ENCODE data around the gene CC2D2B. TPM values are rescaled to one million over a fixed set of nuclear protein-coding genes. Genes with fewer than 3 reads are reported as not detected.

Gene CC2D2B
- total RNA-seq, 1 donor from 2014 or later, result 2.5 TPM

- H3K36me3 ChIP-seq, result no peaks in the 10 kb centered on the region
- peaks cover 3% of the 10 kb centered on the region for H3K9me3 ChIP-seq
- TF ChIP-seq POLR2AphosphoS5 (IDR thresholded peaks at IDR 0.05; ENCODE audit: insufficient read depth in 1 of 2, low read depth in 1 of 2), result no peak
- no peak for TF ChIP-seq POLR2A (IDR thresholded peaks at IDR 0.05)
- no peak for TF ChIP-seq CTCF (IDR thresholded peaks at IDR 0.05)
- no peak for DNase-seq (ENCODE audit: extremely low spot score in 2 of 2)
- no peaks in the 10 kb centered on the region for H3K4me1 ChIP-seq
- no peak overlapping the region for H3K4me3 ChIP-seq
- intact Hi-C loops (cut with DNase I), result no loop called here
- no peaks in the 10 kb centered on the region for H3K27me3 ChIP-seq
- no peak overlapping the region for H3K27ac ChIP-seq
These were observed 33.3 kb downstream of the CC2D2B start for GRCh38 chr10:95941115-95941514.

DNA sequence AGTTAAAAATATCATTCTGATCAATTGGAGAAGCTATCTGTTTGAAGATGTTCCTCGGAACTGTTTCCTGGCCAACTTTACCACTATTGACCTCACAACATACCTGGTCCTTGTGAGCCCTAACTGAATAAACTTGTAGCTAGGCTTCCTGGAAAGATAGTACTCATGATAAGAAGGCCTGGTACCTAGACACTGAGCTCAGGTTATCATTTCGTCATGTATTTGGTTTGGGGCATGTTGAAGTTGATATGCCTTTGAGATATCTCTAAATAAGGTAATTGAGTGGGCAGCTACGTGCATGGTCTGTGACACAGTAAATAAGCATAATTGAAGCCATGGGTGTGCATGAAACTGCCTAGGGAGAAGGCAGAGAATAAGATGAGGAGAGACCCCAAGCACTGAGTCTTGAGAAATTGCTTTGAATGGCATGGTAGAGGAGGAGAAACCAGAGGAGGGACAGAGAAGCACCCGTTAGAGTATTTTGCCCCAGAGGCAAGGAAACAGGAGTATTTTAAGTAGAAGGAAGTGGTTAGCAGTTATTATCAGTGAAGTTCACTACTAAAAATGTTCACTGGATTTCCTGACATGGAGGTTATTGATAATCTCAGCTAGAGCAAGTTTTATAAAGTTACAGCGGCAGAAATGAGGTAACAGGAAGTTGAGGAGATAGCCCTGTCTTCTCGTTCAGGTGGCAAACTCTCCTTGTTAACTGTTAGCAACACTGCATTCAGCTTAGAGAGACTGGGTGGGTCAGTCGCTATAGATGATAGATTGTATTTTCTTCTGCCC is 55.6 kb downstream of the CC2D2B start:
- Histone ChIP-seq H3K4me1 (no peaks in the 10 kb centered on the region), H3K9me3 (peaks cover 6% of the 10 kb centered on the region), H3K27me3 (no peaks in the 10 kb centered on the region), H3K36me3 (no peaks in the 10 kb centered on the region), H3K4me3 (no peak overlapping the region), H3K27ac (no peak overlapping the region)
- TF ChIP-seq CTCF (IDR thresholded peaks at IDR 0.05) (no peak), POLR2A (IDR thresholded peaks at IDR 0.05) (no peak), POLR2AphosphoS5 (IDR thresholded peaks at IDR 0.05; ENCODE audit: insufficient read depth in 1 of 2, low read depth in 1 of 2) (no peak)
- intact Hi-C loops (cut with DNase I), result no loop called here
- no peak for DNase-seq (ENCODE audit: extremely low spot score in 2 of 2)

DNA sequence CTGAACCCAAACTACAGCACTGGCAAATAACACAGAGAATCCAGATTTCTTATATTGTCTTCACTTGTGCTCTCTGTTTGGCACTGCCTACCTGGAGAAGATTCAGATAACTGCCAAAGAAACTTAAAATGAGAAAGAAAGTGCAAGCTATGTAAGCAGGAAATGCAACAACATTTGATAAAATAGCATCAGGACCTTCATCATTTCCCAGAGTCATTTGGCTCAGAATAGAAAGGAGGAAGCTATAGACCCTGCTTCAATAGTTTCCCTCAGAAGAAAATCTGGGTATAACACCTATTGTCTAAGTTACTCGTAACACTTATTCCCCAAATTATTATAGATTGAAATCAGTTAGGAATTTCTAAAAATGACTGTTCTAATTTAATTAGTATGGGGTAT is 56.2 kb downstream of the CC2D2B start:
- Histone ChIP-seq H3K27me3 (no peaks in the 10 kb centered on the region), H3K36me3 (no peaks in the 10 kb centered on the region), H3K9me3 (peaks cover 4% of the 10 kb centered on the region), H3K4me3 (no peak overlapping the region), H3K27ac (no peak overlapping the region), H3K4me1 (no peaks in the 10 kb centered on the region)
- intact Hi-C loops (cut with DNase I), result no loop called here
- no peak for TF ChIP-seq POLR2A (IDR thresholded peaks at IDR 0.05)
- TF ChIP-seq POLR2AphosphoS5 (IDR thresholded peaks at IDR 0.05; ENCODE audit: insufficient read depth in 1 of 2, low read depth in 1 of 2), result no peak
- no peak for TF ChIP-seq CTCF (IDR thresholded peaks at IDR 0.05)
- no peak for DNase-seq (ENCODE audit: extremely low spot score in 2 of 2)

- Histone ChIP-seq H3K27ac (no peak overlapping the region), H3K4me3 (no peak overlapping the region), H3K9me3 (no peaks in the 10 kb centered on the region), H3K36me3 (no peaks in the 10 kb centered on the region), H3K4me1 (no peaks in the 10 kb centered on the region), H3K27me3 (no peaks in the 10 kb centered on the region)
- DNase-seq (ENCODE audit: extremely low spot score in 2 of 2), result no peak
- intact Hi-C loops (cut with DNase I), result no loop called here
- TF ChIP-seq CTCF (IDR thresholded peaks at IDR 0.05) (no peak), POLR2A (IDR thresholded peaks at IDR 0.05) (no peak), POLR2AphosphoS5 (IDR thresholded peaks at IDR 0.05; ENCODE audit: insufficient read depth in 1 of 2, low read depth in 1 of 2) (no peak)
These were observed 57.0 kb downstream of the CC2D2B start for GRCh38 chr10:95964756-95965155.

Data from vagina (tissue), 2 donors.